Esophagus squamous epithelium (tissue), 4 donors: Measurements from ENCODE around the gene CYLD.

Experiments used
- POLR2A ChIP-seq, 4 donors: fragments of 450-650 bp; IDR thresholded peaks; one replicate each; pipeline ENCODE4 v1.6.1; 2017; ENCODE audit warnings: antibody characterized with exemption in 4 of 4, mild to moderate bottlenecking in 4 of 4, moderate library complexity in 3 of 4
- TF ChIP-seq, protein P1 (sequence below), 6 experiments: fragments of 450-650 bp in 4 of 6; fragments of 200-600 bp in 2 of 6; sonication (generic) in 2 of 6; IDR thresholded peaks; one replicate each; pipeline ENCODE4 v1.5.1; 2016 to 2019; ENCODE audit warnings: antibody characterized with exemption in 6 of 6, mild to moderate bottlenecking in 4 of 6, moderate library complexity in 4 of 6

DNA sequence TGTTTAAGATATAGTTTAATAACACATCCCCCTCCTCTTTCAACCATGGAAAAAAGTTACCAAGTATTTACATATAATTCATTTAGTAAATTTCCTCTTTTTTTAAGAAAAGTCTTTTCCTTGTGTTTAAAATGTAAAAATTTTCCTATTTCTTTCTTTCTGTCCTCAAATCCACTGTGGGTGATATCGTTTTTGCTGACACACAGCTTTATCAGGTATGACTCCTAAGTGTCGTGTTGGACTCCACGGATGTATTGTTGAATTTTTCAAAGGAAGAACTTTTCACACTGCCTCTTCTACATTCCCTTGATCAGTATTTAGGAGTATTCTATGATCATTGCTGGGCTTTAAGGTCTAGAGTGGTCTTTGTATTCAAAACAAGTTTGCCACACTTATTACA is 33.1 kb downstream of the CYLD start:
- TF ChIP-seq, protein P1, sequence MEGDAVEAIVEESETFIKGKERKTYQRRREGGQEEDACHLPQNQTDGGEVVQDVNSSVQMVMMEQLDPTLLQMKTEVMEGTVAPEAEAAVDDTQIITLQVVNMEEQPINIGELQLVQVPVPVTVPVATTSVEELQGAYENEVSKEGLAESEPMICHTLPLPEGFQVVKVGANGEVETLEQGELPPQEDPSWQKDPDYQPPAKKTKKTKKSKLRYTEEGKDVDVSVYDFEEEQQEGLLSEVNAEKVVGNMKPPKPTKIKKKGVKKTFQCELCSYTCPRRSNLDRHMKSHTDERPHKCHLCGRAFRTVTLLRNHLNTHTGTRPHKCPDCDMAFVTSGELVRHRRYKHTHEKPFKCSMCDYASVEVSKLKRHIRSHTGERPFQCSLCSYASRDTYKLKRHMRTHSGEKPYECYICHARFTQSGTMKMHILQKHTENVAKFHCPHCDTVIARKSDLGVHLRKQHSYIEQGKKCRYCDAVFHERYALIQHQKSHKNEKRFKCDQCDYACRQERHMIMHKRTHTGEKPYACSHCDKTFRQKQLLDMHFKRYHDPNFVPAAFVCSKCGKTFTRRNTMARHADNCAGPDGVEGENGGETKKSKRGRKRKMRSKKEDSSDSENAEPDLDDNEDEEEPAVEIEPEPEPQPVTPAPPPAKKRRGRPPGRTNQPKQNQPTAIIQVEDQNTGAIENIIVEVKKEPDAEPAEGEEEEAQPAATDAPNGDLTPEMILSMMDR (IDR thresholded peaks at IDR 0.05), result no peak
- no peak for TF ChIP-seq POLR2A (IDR thresholded peaks at IDR 0.05)
